GM12878 (cell line): ENCODE measurements around the gene GRAMD1C.

Source experiments
- BACH1 ChIP-seq: fragments of 450-650 bp; IDR thresholded peaks from 2 replicates; pipeline ENCODE4 v1.6.1; 2017; ENCODE audit warnings: mild to moderate bottlenecking, borderline replicate concordance
- CEBPB ChIP-seq, 2 experiments: fragments of 150-350 bp in 1 of 2; IDR thresholded peaks; 2 replicates each; pipeline ENCODE4 v1.6.1; 2012 to 2014; ENCODE audit warnings: low read depth in 2 of 2, low read length in 2 of 2, borderline replicate concordance in 1 of 2, inconsistent platforms in 1 of 2
- EP300 ChIP-seq, 2 experiments: fragments of 150-350 bp in 1 of 2; IDR thresholded peaks; 2 replicates each; pipeline ENCODE4 v1.6.1; 2011 to 2012; ENCODE audit warnings: low read depth in 2 of 2, low read length in 2 of 2, borderline replicate concordance in 1 of 2, improper control_type of control experiment in 1 of 2, inconsistent platforms in 1 of 2; ENCODE audit not compliant: control insufficient read depth in 1 of 2
- FOXM1 ChIP-seq: IDR thresholded peaks from 2 replicates; pipeline ENCODE4 v1.6.1; 2012; ENCODE audit warnings: low read depth, mild to moderate bottlenecking, inconsistent platforms, low read length, moderate library complexity
- GATAD2B ChIP-seq: fragments of 450-650 bp; conservative IDR thresholded peaks from 2 replicates; pipeline ENCODE4 v1.6.1; 2017; ENCODE audit warnings: low read depth, mild to moderate bottlenecking, moderate library complexity
- HCFC1 ChIP-seq: fragments of 150-350 bp; IDR thresholded peaks from 2 replicates; pipeline ENCODE4 v1.6.1; 2014; ENCODE audit warnings: low read length
- POLR2A ChIP-seq: IDR thresholded peaks from 2 replicates; pipeline ENCODE4 v1.6.1; 2011; ENCODE audit warnings: low read depth, mild to moderate bottlenecking, low read length
- RCOR1 ChIP-seq: conservative IDR thresholded peaks from 2 replicates; pipeline ENCODE4 v1.6.1; 2012; ENCODE audit warnings: low read depth, low read length, improper control_type of control experiment
- SP1 ChIP-seq: IDR thresholded peaks from one replicate; pipeline ENCODE4 v1.6.1; 2011; ENCODE audit warnings: low read depth, low read length
- YY1 ChIP-seq: IDR thresholded peaks from 2 replicates; pipeline ENCODE4 v1.6.1; 2011; ENCODE audit warnings: low read depth, mild to moderate bottlenecking, low read length
- TF ChIP-seq, protein P1 (sequence below), 3 experiments: IDR thresholded peaks in 2 of 3; conservative IDR thresholded peaks in 1 of 3; 2 replicates each; pipeline ENCODE4 v1.5.1; 2011; ENCODE audit warnings: low read depth in 3 of 3, low read length in 3 of 3, mild to moderate bottlenecking in 3 of 3, control low read depth in 2 of 3, moderate library complexity in 2 of 3, inconsistent platforms in 1 of 3, mixed read lengths in 1 of 3; ENCODE audit not compliant: control insufficient read depth in 2 of 3, insufficient read depth in 1 of 3; ENCODE audit errors: extremely low read depth in 1 of 3

DNA sequence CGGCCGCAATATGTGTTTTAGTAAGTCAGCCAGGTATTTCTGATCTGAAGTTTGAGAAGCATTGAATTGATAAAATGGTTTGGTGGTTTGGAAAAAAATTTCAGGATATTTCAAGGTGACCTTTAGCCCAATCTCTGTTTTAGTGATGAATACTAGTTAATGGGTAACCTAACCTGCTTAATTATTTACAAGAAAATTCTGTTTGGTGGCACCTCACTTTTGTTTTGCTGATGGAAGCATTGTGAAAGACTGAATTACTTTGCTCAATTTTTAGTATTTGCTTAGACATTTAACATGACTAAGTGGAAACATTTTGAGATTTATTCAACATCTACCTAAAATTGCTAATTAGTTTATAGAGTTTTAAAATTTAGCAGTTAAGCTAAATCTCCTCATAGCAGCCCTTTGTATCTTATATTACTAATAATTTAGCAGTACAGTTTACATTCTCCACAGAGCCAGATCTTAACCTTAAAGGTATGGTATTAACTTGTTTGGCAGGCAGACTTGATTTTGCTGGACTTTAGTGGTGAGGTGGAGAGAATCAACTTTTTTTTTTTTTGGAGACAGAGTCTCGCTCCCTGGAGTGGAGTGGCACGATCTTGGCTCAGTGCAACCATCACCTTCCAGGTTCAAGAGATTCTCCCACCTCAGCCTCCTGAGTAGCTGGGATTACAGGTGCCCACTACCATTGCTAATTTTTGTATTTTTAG lies 35.4 kb downstream of the GRAMD1C start:
- TF ChIP-seq, protein P1, sequence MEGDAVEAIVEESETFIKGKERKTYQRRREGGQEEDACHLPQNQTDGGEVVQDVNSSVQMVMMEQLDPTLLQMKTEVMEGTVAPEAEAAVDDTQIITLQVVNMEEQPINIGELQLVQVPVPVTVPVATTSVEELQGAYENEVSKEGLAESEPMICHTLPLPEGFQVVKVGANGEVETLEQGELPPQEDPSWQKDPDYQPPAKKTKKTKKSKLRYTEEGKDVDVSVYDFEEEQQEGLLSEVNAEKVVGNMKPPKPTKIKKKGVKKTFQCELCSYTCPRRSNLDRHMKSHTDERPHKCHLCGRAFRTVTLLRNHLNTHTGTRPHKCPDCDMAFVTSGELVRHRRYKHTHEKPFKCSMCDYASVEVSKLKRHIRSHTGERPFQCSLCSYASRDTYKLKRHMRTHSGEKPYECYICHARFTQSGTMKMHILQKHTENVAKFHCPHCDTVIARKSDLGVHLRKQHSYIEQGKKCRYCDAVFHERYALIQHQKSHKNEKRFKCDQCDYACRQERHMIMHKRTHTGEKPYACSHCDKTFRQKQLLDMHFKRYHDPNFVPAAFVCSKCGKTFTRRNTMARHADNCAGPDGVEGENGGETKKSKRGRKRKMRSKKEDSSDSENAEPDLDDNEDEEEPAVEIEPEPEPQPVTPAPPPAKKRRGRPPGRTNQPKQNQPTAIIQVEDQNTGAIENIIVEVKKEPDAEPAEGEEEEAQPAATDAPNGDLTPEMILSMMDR (IDR thresholded peaks at IDR 0.05 in 2 of 3, conservative IDR thresholded peaks at IDR 0.05 in 1 of 3; ENCODE audit: control insufficient read depth in 2 of 3, extremely low read depth in 1 of 3, insufficient read depth in 1 of 3, low read depth in 3 of 3, low read length in 3 of 3) = no peak
- TF ChIP-seq BACH1 (no peak), RCOR1 (no peak), FOXM1 (no peak), EP300 (IDR thresholded peaks at IDR 0.05; ENCODE audit: borderline replicate concordance in 1 of 2, control insufficient read depth in 1 of 2, low read depth in 2 of 2, low read length in 2 of 2) (no peak), HCFC1 (no peak), SP1 (no peak), GATAD2B (no peak), CEBPB (IDR thresholded peaks at IDR 0.05; ENCODE audit: borderline replicate concordance in 1 of 2, low read depth in 2 of 2, low read length in 2 of 2) (no peak), POLR2A (no peak), YY1 (no peak)
